Measurements from ENCODE around the gene POLDIP2. TPM values are rescaled to one million over a fixed set of nuclear protein-coding genes. Genes with fewer than 3 reads are reported as not detected.

The POLDIP2 gene
- polyA plus RNA-seq, 1 of the 3 experiments (the other 2 are of a cell fraction), result 98.1 TPM

- Histone ChIP-seq H3K9ac (no peak overlapping the region), H3K27ac (ENCODE audit: low read depth in 2 of 2, low read length in 1 of 2) (peak overlapping the region in 1 of 2 experiments; percentile 50; a peak in 2 of 4 replicates), H3K9me2 (no peaks in the 10 kb centered on the region), H3K4me3 (ENCODE audit: low read depth in 2 of 2, low read length in 1 of 2) (no peak overlapping the region), H3K9me3 (no peaks in the 10 kb centered on the region), H3K27me3 (ENCODE audit: insufficient read depth) (no peaks in the 10 kb centered on the region), H3K4me2 (no peak overlapping the region; the same call in 1 of the 2 replicates), H3K36me3 (replicated peaks in 1 of 2; ENCODE audit: control insufficient read depth in 1 of 2, insufficient read depth in 2 of 2, low read length in 1 of 2) (peaks cover 4 to 12% of the 10 kb centered on the region in 2 experiments), H3F3A (replicated peaks; ENCODE audit: insufficient read depth) (no peaks in the 10 kb centered on the region), H4K20me1 (ENCODE audit: insufficient read depth) (peaks cover 30% of the 10 kb centered on the region; the same call in 1 of the 2 replicates), H3K4me1 (ENCODE audit: control insufficient read depth in 1 of 2, insufficient read depth in 2 of 2, low read depth in 1 of 2, low read length in 1 of 2) (peaks cover 7 to 14% of the 10 kb centered on the region in 2 experiments; a peak in 2 of 4 replicates), H2AFZ (ENCODE audit: low read depth) (no peak overlapping the region), H3K79me2 (ENCODE audit: insufficient read depth) (peaks cover 39% of the 10 kb centered on the region; the same call in 1 of the 2 replicates)
- 63% methylated on average over 10 of the region's 10 CpGs for WGBS (ENCODE audit: low lambda C conversion rate)
- peak; percentile 76 for DNase-seq
- ChIA-PET CTCF (interaction anchor here (0.6 to 1.4 kb wide), 4 partner anchors 10 to 25 kb away, joined by 3 to 6 read pairs (median 3); partner anchors contain the start of genes SLC46A1 and VTN), POLR2A (interaction anchor here (1.0 to 1.8 kb wide), 3 partner anchors 17 to 44 kb away, joined by 3 to 11 read pairs (median 3); partner anchors contain the start of genes SLC46A1 and TNFAIP1)
- TF ChIP-seq MXI1 (IDR thresholded peaks at IDR 0.05; ENCODE audit: low read depth, low read length) (peak; percentile 44; the same call in 1 of the 2 replicates), FOXJ3 (CRISPR knock-in tag; IDR thresholded peaks at IDR 0.05) (peak; percentile 64; the same call in 1 of the 2 replicates), EP300 (IDR thresholded peaks at IDR 0.05; ENCODE audit: borderline replicate concordance in 1 of 2, low read depth in 1 of 2, low read length in 1 of 2) (peak in 1 of 2 experiments; percentile 30; a peak in 1 of 4 replicates), TEAD4 (IDR thresholded peaks at IDR 0.05; ENCODE audit: borderline replicate concordance, insufficient read depth) (no peak), GATA2 (CRISPR knock-in tag; IDR thresholded peaks at IDR 0.05) (peak; percentile 78), ZBTB33 (IDR thresholded peaks at IDR 0.05; ENCODE audit: borderline replicate concordance, low read depth) (no peak), IRF3 (IDR thresholded peaks at IDR 0.05; ENCODE audit: low read depth, low read length) (no peak)
Measured at GRCh38 chr17:28379814-28380801, 22.8 kb upstream of the POLDIP2 start.

DNA sequence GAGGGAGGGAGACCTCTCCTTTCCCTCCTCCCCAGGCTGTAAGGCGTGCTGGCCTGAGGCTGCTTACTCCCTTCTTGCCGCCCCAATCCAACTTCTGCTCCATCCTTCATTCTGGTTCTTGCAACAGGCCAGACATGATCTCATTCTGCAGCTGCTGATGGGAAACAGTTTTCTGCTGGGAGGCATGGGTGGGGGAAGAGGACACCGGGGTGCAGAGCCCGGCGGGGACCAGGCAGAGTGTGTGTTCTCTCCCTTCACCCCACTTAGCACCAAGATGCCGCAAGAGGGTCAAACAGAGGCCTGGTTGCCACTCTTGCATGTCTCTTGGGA is 15.6 kb upstream of the POLDIP2 start:
- H3K79me2 ChIP-seq (ENCODE audit: insufficient read depth), result peaks cover 45% of the 10 kb centered on the region
- DNase-seq, result peak; percentile 45
- peaks cover 15 to 28% of the 10 kb centered on the region in 2 experiments for H3K4me1 ChIP-seq (ENCODE audit: control insufficient read depth in 1 of 2, insufficient read depth in 2 of 2, low read depth in 1 of 2, low read length in 1 of 2)
- peaks cover 0 to 4% of the 10 kb centered on the region in 2 experiments for H3K36me3 ChIP-seq (replicated peaks in 1 of 2; ENCODE audit: control insufficient read depth in 1 of 2, insufficient read depth in 2 of 2, low read length in 1 of 2)
- peak overlapping the region; percentile 96 for H3K4me2 ChIP-seq
- no peaks in the 10 kb centered on the region for H3K27me3 ChIP-seq (ENCODE audit: insufficient read depth)
- CTCF ChIA-PET, result no interaction called here
- WGBS (ENCODE audit: low lambda C conversion rate), result 62% methylated on average over 6 of the region's 6 CpGs
- peak overlapping the region in 1 of 2 experiments; percentile 90; a peak in 2 of 4 replicates for H3K27ac ChIP-seq (ENCODE audit: low read depth in 2 of 2, low read length in 1 of 2)
- H3F3A ChIP-seq (replicated peaks; ENCODE audit: insufficient read depth), result peaks cover 15% of the 10 kb centered on the region
- peak overlapping the region; percentile 81; the same call in 1 of the 2 replicates for H3K9ac ChIP-seq
- no peaks in the 10 kb centered on the region for H3K9me2 ChIP-seq
- peak overlapping the region; percentile 60 to 84 for H3K4me3 ChIP-seq (ENCODE audit: low read depth in 2 of 2, low read length in 1 of 2)
- H2AFZ ChIP-seq (ENCODE audit: low read depth), result no peak overlapping the region
- peaks cover 36% of the 10 kb centered on the region for H4K20me1 ChIP-seq (ENCODE audit: insufficient read depth)
- POLR2A ChIA-PET, result interaction anchor here (0.7 kb wide), 1 partner anchor 156 kb away, joined by 3 read pairs; no protein-coding TSS in a partner anchor
- H3K9me3 ChIP-seq, result no peaks in the 10 kb centered on the region
- TF ChIP-seq, protein P1, sequence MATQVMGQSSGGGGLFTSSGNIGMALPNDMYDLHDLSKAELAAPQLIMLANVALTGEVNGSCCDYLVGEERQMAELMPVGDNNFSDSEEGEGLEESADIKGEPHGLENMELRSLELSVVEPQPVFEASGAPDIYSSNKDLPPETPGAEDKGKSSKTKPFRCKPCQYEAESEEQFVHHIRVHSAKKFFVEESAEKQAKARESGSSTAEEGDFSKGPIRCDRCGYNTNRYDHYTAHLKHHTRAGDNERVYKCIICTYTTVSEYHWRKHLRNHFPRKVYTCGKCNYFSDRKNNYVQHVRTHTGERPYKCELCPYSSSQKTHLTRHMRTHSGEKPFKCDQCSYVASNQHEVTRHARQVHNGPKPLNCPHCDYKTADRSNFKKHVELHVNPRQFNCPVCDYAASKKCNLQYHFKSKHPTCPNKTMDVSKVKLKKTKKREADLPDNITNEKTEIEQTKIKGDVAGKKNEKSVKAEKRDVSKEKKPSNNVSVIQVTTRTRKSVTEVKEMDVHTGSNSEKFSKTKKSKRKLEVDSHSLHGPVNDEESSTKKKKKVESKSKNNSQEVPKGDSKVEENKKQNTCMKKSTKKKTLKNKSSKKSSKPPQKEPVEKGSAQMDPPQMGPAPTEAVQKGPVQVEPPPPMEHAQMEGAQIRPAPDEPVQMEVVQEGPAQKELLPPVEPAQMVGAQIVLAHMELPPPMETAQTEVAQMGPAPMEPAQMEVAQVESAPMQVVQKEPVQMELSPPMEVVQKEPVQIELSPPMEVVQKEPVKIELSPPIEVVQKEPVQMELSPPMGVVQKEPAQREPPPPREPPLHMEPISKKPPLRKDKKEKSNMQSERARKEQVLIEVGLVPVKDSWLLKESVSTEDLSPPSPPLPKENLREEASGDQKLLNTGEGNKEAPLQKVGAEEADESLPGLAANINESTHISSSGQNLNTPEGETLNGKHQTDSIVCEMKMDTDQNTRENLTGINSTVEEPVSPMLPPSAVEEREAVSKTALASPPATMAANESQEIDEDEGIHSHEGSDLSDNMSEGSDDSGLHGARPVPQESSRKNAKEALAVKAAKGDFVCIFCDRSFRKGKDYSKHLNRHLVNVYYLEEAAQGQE (IDR thresholded peaks at IDR 0.05; ENCODE audit: low read depth, low read length), result no peak
- no peak for TF ChIP-seq GABPA (IDR thresholded peaks at IDR 0.05; ENCODE audit: low read depth)
- TF ChIP-seq JUND (IDR thresholded peaks at IDR 0.05), result no peak
- TF ChIP-seq PBX3 (IDR thresholded peaks at IDR 0.05), result no peak
- no peak for TF ChIP-seq SMC3 (IDR thresholded peaks at IDR 0.05; ENCODE audit: low read depth, low read length)
- no peak for TF ChIP-seq SIN3A (IDR thresholded peaks at IDR 0.05; ENCODE audit: borderline replicate concordance, low read depth, low read length)
- no peak for TF ChIP-seq EP300 (IDR thresholded peaks at IDR 0.05; ENCODE audit: borderline replicate concordance in 1 of 2, low read depth in 1 of 2, low read length in 1 of 2)
- TF ChIP-seq GATA2 (CRISPR knock-in tag; IDR thresholded peaks at IDR 0.05), result no peak
- no peak for TF ChIP-seq TCF12 (IDR thresholded peaks at IDR 0.05)
- TF ChIP-seq MEF2A (IDR thresholded peaks at IDR 0.05; ENCODE audit: borderline replicate concordance, low read depth), result no peak

Measured in SK-N-SH (cell line).